Activated CD4-positive, alpha-beta memory T cell treated with anti-CD3 and anti-CD28 coated beads, Interleukin-2, amount 10 ng/mL, durations not matched to agents 7 days and 5 days (primary cell): Measurements from ENCODE around the gene HARBI1. TPM values are rescaled to one million over a fixed set of nuclear protein-coding genes. Genes with fewer than 3 reads are reported as not detected.
A peak's percentile ranks its signal among the peaks of the same experiment; 100 is the strongest.

Experiments
- CTCF ChIA-PET: fragments of 350-600 bp; sonication (Branson Sonifier 250); formaldehyde crosslinking; loops from one replicate; lab custom pipeline; 2021; ENCODE audit warnings: antibody characterized with exemption, inconsistent platforms; lab: Charles Lee
- POLR2A ChIA-PET: fragments of 350-600 bp; sonication (Branson Sonifier 250); formaldehyde crosslinking; loops from one replicate; lab custom pipeline; 2021; ENCODE audit warnings: antibody characterized with exemption; lab: Charles Lee
- DNase-seq: peaks from one replicate; pipeline ENCODE4 v3.0.0-alpha.2; 2020
- H3K27ac Mint-ChIP-seq: one replicate; pipeline ENCODE4 v1.8.0; 2021; ENCODE audit warnings: mild to moderate bottlenecking, mixed read lengths
- H3K27me3 Mint-ChIP-seq: one replicate; pipeline ENCODE4 v1.8.0; 2021; ENCODE audit warnings: mixed read lengths
- H3K36me3 Mint-ChIP-seq: one replicate; pipeline ENCODE4 v1.8.0; 2021; ENCODE audit warnings: low read depth, mixed read lengths
- H3K4me1 Mint-ChIP-seq: one replicate; pipeline ENCODE4 v1.8.0; 2021; ENCODE audit warnings: mixed read lengths
- H3K4me3 Mint-ChIP-seq: one replicate; pipeline ENCODE4 v1.8.0; 2021; ENCODE audit warnings: mild to moderate bottlenecking, mixed read lengths
- H3K9me3 Mint-ChIP-seq: one replicate; pipeline ENCODE4 v1.8.0; 2021; ENCODE audit warnings: mixed read lengths
- total RNA-seq, 2 experiments: library from RNA; stranded (reverse); gene quantifications; one replicate each; pipeline ENCODE4 v1.2.3, GENCODE V29; 2021

HARBI1 gene
- total RNA-seq, 2 experiments from 2014 or later, result 5.6 to 7.3 TPM

DNA sequence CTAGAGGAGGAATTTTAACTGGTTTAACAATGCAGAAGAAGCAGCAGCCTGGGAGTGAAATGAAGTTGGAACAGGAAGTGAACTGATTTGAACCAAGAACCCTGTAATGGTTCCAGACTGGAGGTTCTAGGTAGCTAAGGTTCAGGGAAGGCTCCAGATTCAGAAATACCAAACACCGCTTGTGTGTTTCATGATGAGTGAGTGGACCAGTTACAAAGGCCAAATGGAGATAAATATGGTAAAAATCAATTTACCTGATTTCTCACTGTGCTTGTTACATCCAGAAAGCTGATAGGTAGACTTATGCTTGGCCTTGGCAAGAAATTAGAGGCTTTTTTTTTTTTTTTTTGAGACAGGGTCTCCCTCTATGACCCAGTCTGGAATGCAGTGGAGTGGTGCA lies 13.2 kb upstream of the HARBI1 start:
- Mint-ChIP-seq H3K27ac (no peak overlapping the region), H3K4me1 (peaks cover 15% of the 10 kb centered on the region), H3K36me3 (peaks cover 20% of the 10 kb centered on the region), H3K4me3 (no peak overlapping the region), H3K9me3 (no peaks in the 10 kb centered on the region), H3K27me3 (no peaks in the 10 kb centered on the region)
- ChIA-PET POLR2A (interaction anchor here (1.3 to 1.6 kb wide), 2 partner anchors 12 to 36 kb away, joined by 3 to 8 read pairs; partner anchors contain the start of genes AMBRA1 and ATG13), CTCF (interaction anchor here (0.7 to 2.2 kb wide), 3 partner anchors 12 to 278 kb away, joined by 3 to 6 read pairs (median 4); no protein-coding TSS in a partner anchor)
- DNase-seq, result no peak

- H3K27me3 Mint-ChIP-seq, result no peaks in the 10 kb centered on the region
- H3K4me1 Mint-ChIP-seq, result peaks cover 15% of the 10 kb centered on the region
- H3K36me3 Mint-ChIP-seq, result peaks cover 25% of the 10 kb centered on the region
- POLR2A ChIA-PET, result interaction anchor here (1.6 kb wide), 1 partner anchor 11 kb away, joined by 8 read pairs; the partner anchor contains the start of gene ATG13
- no peaks in the 10 kb centered on the region for H3K9me3 Mint-ChIP-seq
- no peak for DNase-seq
- H3K27ac Mint-ChIP-seq, result no peak overlapping the region
- H3K4me3 Mint-ChIP-seq, result no peak overlapping the region
- CTCF ChIA-PET, result no interaction called here
Observed at GRCh38 chr11:46628961-46629360, 11.9 kb upstream of the HARBI1 start.

GRCh38 chr11:46625406-46625805 lies 8.4 kb upstream of the HARBI1 start:
- H3K27me3 Mint-ChIP-seq, result no peaks in the 10 kb centered on the region
- ChIA-PET CTCF (interaction anchor here (0.7 to 1.1 kb wide), 3 partner anchors 27 to 236 kb away, joined by 3 read pairs; no protein-coding TSS in a partner anchor), POLR2A (interaction anchor here (1.2 kb wide), 1 partner anchor 9 kb away, joined by 4 read pairs; no protein-coding TSS in a partner anchor)
- H3K9me3 Mint-ChIP-seq, result no peaks in the 10 kb centered on the region
- H3K4me1 Mint-ChIP-seq, result peaks cover 19% of the 10 kb centered on the region
- H3K4me3 Mint-ChIP-seq, result no peak overlapping the region
- no peak for DNase-seq
- H3K27ac Mint-ChIP-seq, result no peak overlapping the region
- peaks cover 36% of the 10 kb centered on the region for H3K36me3 Mint-ChIP-seq

DNA sequence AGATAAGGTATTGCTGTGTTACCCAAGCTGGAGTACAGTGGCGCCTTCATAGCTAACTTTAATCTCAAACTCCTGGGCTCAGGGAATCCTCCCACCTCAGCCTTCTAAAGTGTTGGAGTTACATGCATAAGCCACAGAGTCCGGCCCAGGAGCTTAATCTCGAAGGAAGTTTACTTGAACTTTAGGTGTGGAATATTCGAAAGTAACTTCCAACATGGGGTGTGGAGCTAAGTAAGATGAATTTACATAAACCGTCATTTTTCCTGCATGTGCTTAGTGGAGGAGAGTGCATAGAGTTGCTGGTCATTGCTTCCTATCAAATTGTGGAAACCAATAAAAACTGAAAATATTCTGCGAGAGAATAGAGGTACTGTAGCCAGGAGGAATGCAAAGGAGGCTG lies 1.8 kb upstream of the HARBI1 start:
- POLR2A ChIA-PET, result interaction anchor here (1.0 to 5.3 kb wide), 8 partner anchors 24 to 228 kb away, joined by 3 to 43 read pairs (median 10); partner anchors contain the start of genes AMBRA1, ARHGAP1, CKAP5 and ZNF408
- no peaks in the 10 kb centered on the region for H3K27me3 Mint-ChIP-seq
- H3K36me3 Mint-ChIP-seq, result peaks cover 29% of the 10 kb centered on the region
- DNase-seq, result no peak
- no peak overlapping the region for H3K27ac Mint-ChIP-seq
- no peaks in the 10 kb centered on the region for H3K9me3 Mint-ChIP-seq
- peak overlapping the region; percentile 58 for H3K4me3 Mint-ChIP-seq
- CTCF ChIA-PET, result interaction anchor here (0.5 to 4.4 kb wide), 18 partner anchors 11 to 945 kb away, joined by 3 to 24 read pairs (median 5); partner anchors contain the start of genes AMBRA1, ARHGAP1 and ZNF408
- H3K4me1 Mint-ChIP-seq, result peaks cover 49% of the 10 kb centered on the region

DNA sequence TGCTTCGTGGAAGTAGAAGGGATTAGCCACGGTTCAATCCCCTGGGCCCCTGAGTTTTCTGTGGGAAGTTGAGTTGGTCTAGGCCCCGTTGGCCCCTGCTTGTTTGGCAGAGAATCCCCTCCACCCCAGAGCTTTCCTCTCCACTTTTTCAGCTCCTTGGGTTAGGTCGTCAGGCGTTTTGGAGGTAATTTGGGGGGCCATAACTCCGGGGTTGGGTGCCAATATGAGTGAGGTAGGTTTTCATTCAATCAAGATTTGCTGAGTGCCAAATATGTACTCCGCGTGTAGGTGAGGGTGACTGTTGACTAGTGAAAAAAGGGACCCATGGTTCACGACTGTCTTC lies 916 bp upstream of the HARBI1 start:
- DNase-seq, result no peak
- POLR2A ChIA-PET, result interaction anchor here (0.6 to 5.3 kb wide), 15 partner anchors 12 to 1936 kb away, joined by 3 to 43 read pairs (median 4); partner anchors contain the start of genes ACP2, AMBRA1, ARHGAP1 and ZNF408
- Mint-ChIP-seq H3K4me3 (peak overlapping the region; percentile 90), H3K27ac (peak overlapping the region; percentile 96), H3K9me3 (no peaks in the 10 kb centered on the region), H3K4me1 (peaks cover 49% of the 10 kb centered on the region), H3K27me3 (no peaks in the 10 kb centered on the region), H3K36me3 (peaks cover 27% of the 10 kb centered on the region)
- CTCF ChIA-PET, result interaction anchor here (0.7 to 4.4 kb wide), 18 partner anchors 12 to 269 kb away, joined by 3 to 24 read pairs (median 6); partner anchors contain the start of genes AMBRA1, ARHGAP1 and ZNF408

GRCh38 chr11:46616551-46617133 lies 385 bp downstream of the HARBI1 start:
- H3K27ac Mint-ChIP-seq, result peak overlapping the region; percentile 96
- H3K4me1 Mint-ChIP-seq, result peaks cover 50% of the 10 kb centered on the region
- no peaks in the 10 kb centered on the region for H3K27me3 Mint-ChIP-seq
- no peak for DNase-seq
- H3K4me3 Mint-ChIP-seq, result peak overlapping the region; percentile 90
- CTCF ChIA-PET, result interaction anchor here (0.7 to 4.4 kb wide), 17 partner anchors 9 to 229 kb away, joined by 3 to 24 read pairs (median 4); partner anchors contain the start of genes AMBRA1, ARHGAP1 and ZNF408
- POLR2A ChIA-PET, result interaction anchor here (0.7 to 5.3 kb wide), 11 partner anchors 9 to 229 kb away, joined by 3 to 43 read pairs (median 6); partner anchors contain the start of genes AMBRA1, ARHGAP1 and ZNF408
- no peaks in the 10 kb centered on the region for H3K9me3 Mint-ChIP-seq
- peaks cover 17% of the 10 kb centered on the region for H3K36me3 Mint-ChIP-seq

GRCh38 chr11:46615756-46616155 lies 1.3 kb downstream of the HARBI1 start:
- H3K36me3 Mint-ChIP-seq, result peaks cover 12% of the 10 kb centered on the region
- H3K4me1 Mint-ChIP-seq, result peaks cover 46% of the 10 kb centered on the region
- no peaks in the 10 kb centered on the region for H3K9me3 Mint-ChIP-seq
- peak overlapping the region; percentile 90 for H3K4me3 Mint-ChIP-seq
- POLR2A ChIA-PET, result interaction anchor here (0.7 to 5.3 kb wide), 8 partner anchors 8 to 85 kb away, joined by 3 to 43 read pairs (median 8); partner anchors contain the start of genes AMBRA1, ARHGAP1 and ZNF408
- no peak overlapping the region for H3K27ac Mint-ChIP-seq
- H3K27me3 Mint-ChIP-seq, result no peaks in the 10 kb centered on the region
- CTCF ChIA-PET, result interaction anchor here (1.1 to 4.4 kb wide), 4 partner anchors 12 to 126 kb away, joined by 3 to 24 read pairs (median 4); no protein-coding TSS in a partner anchor
- DNase-seq, result no peak

- H3K27me3 Mint-ChIP-seq, result no peaks in the 10 kb centered on the region
- POLR2A ChIA-PET, result interaction anchor here (1.4 to 1.9 kb wide), 2 partner anchors 18 to 20 kb away, joined by 8 to 14 read pairs; partner anchors contain the start of gene AMBRA1
- no peaks in the 10 kb centered on the region for H3K9me3 Mint-ChIP-seq
- CTCF ChIA-PET, result interaction anchor here (0.8 to 1.9 kb wide), 4 partner anchors 18 to 74 kb away, joined by 3 to 5 read pairs (median 4); partner anchors contain the start of gene AMBRA1
- peaks cover 2% of the 10 kb centered on the region for H3K36me3 Mint-ChIP-seq
- no peak overlapping the region for H3K27ac Mint-ChIP-seq
- no peak for DNase-seq
- peaks cover 28% of the 10 kb centered on the region for H3K4me1 Mint-ChIP-seq
- no peak overlapping the region for H3K4me3 Mint-ChIP-seq
Observed at GRCh38 chr11:46612326-46612725, 4.7 kb downstream of the HARBI1 start.

DNA sequence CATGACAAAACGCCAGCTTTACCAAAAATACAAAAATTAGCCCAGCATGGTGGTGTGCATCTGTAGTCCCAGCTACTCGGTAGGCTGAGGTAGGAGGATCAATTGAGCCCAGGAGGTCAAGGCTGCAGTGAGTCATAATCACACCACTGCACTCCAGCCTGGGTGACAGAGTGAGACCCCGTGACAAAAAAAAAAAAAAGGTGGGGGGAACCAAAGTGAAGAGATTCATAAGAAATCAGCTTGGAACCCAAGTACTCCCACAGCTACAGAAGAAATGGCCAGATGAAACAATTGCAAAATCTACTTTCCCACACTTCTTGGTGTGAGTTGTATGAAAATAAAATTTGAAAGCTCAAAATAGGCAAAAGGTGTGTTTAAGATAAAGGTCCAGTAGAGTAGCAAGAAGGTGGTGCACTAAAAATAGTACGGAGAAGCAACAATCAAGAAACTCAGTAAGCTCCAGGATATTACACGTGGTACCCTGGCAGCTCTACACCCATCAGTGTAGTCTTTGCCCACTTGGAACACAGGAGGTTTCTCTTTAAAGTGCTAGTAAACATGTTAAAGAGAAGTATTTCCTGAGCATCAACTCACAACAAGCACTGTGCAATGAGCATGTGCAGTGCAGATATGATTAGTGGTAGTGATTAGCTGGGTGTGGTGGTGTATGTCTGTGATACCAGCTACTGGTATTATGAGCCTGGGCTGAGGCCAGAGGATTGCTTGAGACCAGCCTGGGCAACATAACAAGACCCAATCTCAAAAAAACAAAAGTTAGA lies 5.3 kb downstream of the HARBI1 start:
- peaks cover 25% of the 10 kb centered on the region for H3K4me1 Mint-ChIP-seq
- POLR2A ChIA-PET, result interaction anchor here (1.4 to 1.9 kb wide), 2 partner anchors 18 to 19 kb away, joined by 8 to 14 read pairs; partner anchors contain the start of gene AMBRA1
- DNase-seq, result no peak
- no peak overlapping the region for H3K27ac Mint-ChIP-seq
- H3K9me3 Mint-ChIP-seq, result no peaks in the 10 kb centered on the region
- no peaks in the 10 kb centered on the region for H3K27me3 Mint-ChIP-seq
- no peak overlapping the region for H3K4me3 Mint-ChIP-seq
- H3K36me3 Mint-ChIP-seq, result no peaks in the 10 kb centered on the region
- CTCF ChIA-PET, result interaction anchor here (0.6 to 1.9 kb wide), 8 partner anchors 18 to 122 kb away, joined by 3 to 5 read pairs (median 4); partner anchors contain the start of gene AMBRA1

DNA sequence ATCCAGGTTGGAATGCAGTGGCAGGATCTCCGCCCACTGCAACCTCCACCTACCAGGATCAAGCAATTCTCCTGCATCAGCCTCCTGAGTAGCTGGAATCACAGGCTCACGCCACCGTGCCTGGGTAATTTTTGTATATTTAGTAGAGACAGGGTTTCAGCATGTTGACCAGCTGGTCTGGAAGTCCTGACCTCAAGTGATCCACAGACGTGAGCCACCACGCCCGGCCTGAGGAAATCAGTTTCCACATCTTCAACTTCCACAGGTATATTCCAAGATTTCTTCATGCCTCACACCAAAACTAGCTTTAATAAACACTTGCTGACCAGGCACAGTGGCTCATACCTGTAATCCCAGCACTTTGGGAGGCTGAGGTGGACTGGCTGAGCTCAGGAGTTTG lies 7.6 kb downstream of the HARBI1 start:
- H3K36me3 Mint-ChIP-seq, result no peaks in the 10 kb centered on the region
- CTCF ChIA-PET, result interaction anchor here (0.7 kb wide), 1 partner anchor 258 kb away, joined by 4 read pairs; no protein-coding TSS in a partner anchor
- H3K27ac Mint-ChIP-seq, result no peak overlapping the region
- no peaks in the 10 kb centered on the region for H3K27me3 Mint-ChIP-seq
- no peak overlapping the region for H3K4me3 Mint-ChIP-seq
- DNase-seq, result no peak
- POLR2A ChIA-PET, result interaction anchor here (0.6 kb wide), 1 partner anchor 16 kb away, joined by 3 read pairs; no protein-coding TSS in a partner anchor
- no peaks in the 10 kb centered on the region for H3K9me3 Mint-ChIP-seq
- peaks cover 9% of the 10 kb centered on the region for H3K4me1 Mint-ChIP-seq

DNA sequence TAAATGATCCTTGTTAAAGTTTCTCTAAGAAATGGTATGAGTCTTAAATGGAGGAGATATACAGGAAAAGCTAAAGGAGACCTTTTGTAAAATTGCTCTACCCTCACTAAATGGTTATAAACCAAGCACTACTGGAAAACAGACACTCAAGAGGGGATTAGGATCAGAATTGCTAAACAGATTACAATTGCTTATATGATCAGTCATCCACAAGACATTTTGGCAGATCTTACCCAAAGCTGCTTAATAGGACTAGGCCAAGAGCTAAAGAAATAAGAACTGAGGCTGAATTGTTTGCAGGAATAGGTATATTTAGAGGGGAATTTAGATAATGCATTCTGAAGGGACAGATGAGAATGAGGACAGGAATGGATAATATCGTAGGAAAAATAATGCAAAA lies 9.5 kb downstream of the HARBI1 start:
- no peak overlapping the region for H3K4me3 Mint-ChIP-seq
- ChIA-PET POLR2A (interaction anchor here (1.0 to 1.2 kb wide), 2 partner anchors 9 to 14 kb away, joined by 6 to 7 read pairs; partner anchors contain the start of gene AMBRA1), CTCF (interaction anchor here (0.6 to 0.7 kb wide), 2 partner anchors 8 to 10 kb away, joined by 3 read pairs; partner anchors contain the start of genes ATG13 and HARBI1)
- no peaks in the 10 kb centered on the region for H3K27me3 Mint-ChIP-seq
- H3K9me3 Mint-ChIP-seq, result no peaks in the 10 kb centered on the region
- no peaks in the 10 kb centered on the region for H3K36me3 Mint-ChIP-seq
- no peak overlapping the region for H3K27ac Mint-ChIP-seq
- no peak for DNase-seq
- H3K4me1 Mint-ChIP-seq, result peaks cover 11% of the 10 kb centered on the region

DNA sequence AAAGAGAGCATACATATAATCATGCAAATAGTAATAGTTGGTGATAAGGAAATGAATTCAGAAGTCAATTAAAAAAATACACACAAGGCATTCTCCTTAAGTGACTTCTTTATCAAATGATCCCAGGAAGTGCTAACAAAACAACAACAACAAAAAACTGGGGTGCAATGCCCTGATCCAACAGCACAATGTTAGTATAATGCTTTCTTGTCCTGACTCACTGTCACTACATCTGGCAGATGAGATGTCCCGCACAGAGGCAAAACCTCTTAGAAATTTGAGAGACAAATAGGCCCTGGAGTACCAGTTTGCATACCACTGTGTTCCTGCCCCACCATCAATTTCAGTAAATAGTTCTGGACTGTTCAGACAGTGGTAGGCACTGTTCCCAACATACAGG lies 12.2 kb downstream of the HARBI1 start:
- no peak for DNase-seq
- Mint-ChIP-seq H3K9me3 (no peaks in the 10 kb centered on the region), H3K4me1 (peaks cover 4% of the 10 kb centered on the region), H3K4me3 (no peak overlapping the region), H3K27me3 (no peaks in the 10 kb centered on the region), H3K27ac (no peak overlapping the region), H3K36me3 (no peaks in the 10 kb centered on the region)
- ChIA-PET CTCF (interaction anchor here (0.5 kb wide), 1 partner anchor 12 kb away, joined by 4 read pairs; the partner anchor contains the start of genes ATG13 and HARBI1), POLR2A (no interaction called here)
